Testis (tissue), 2 donors: Measurements from ENCODE around the gene SNAPC5.

Experiments
- POLR2A ChIP-seq: fragments of 450-650 bp; IDR thresholded peaks from one replicate; pipeline ENCODE4 v1.6.1; 2017; ENCODE audit warnings: antibody characterized with exemption, mild to moderate bottlenecking, moderate library complexity
- TF ChIP-seq, protein P1 (sequence below), 3 experiments: fragments of 450-650 bp in 2 of 3; fragments of 200-600 bp in 1 of 3; sonication (generic) in 1 of 3; IDR thresholded peaks; one replicate each; pipeline ENCODE4 v1.5.1; 2016 to 2019; ENCODE audit warnings: antibody characterized with exemption in 3 of 3, mild to moderate bottlenecking in 2 of 3, moderate library complexity in 1 of 3

DNA sequence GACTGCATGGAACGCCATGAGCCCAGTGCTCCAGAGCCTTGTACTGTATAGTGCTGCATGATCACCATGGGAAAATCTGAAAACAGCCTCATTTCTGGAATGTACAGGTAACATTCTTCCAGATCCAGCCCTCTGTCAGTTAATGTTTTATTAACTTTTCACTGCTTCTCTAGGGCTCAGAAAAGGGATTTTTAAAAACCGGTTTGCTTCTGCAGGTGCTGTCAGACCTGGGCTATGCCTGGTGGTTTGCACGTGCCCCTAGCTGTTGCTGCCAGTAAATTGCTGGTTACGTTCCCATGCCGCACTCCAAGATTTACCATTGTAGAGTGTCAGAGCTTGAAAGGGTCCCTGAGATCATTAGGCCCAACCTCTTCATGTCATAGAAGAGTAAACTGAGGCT, 9.0 kb downstream of the SNAPC5 start:
- TF ChIP-seq, protein P1, sequence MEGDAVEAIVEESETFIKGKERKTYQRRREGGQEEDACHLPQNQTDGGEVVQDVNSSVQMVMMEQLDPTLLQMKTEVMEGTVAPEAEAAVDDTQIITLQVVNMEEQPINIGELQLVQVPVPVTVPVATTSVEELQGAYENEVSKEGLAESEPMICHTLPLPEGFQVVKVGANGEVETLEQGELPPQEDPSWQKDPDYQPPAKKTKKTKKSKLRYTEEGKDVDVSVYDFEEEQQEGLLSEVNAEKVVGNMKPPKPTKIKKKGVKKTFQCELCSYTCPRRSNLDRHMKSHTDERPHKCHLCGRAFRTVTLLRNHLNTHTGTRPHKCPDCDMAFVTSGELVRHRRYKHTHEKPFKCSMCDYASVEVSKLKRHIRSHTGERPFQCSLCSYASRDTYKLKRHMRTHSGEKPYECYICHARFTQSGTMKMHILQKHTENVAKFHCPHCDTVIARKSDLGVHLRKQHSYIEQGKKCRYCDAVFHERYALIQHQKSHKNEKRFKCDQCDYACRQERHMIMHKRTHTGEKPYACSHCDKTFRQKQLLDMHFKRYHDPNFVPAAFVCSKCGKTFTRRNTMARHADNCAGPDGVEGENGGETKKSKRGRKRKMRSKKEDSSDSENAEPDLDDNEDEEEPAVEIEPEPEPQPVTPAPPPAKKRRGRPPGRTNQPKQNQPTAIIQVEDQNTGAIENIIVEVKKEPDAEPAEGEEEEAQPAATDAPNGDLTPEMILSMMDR (IDR thresholded peaks at IDR 0.05): no peak
- TF ChIP-seq POLR2A: no peak
